Measurements from ENCODE around the gene DUS1L.

DUS1L gene

GRCh38 chr17:82023447-82024241, 42.0 kb downstream of the DUS1L start:
- DNase-seq (ENCODE audit: low spot score) = peak; percentile 52

GRCh38 chr17:82022981-82023446, 42.6 kb downstream of the DUS1L start, which contains the start of gene LRRC45:
TSS of gene LRRC45 (plus strand) at chr17:82023305. CDS start at chr17:82023644, 339 bp downstream.
- peak; percentile 100 for DNase-seq (ENCODE audit: low spot score)

- no peak for DNase-seq (ENCODE audit: low spot score)
Measured at GRCh38 chr17:82022310-82022980, 43.2 kb downstream of the DUS1L start, which contains the start of gene CENPX. TSS of gene CENPX (minus strand) at chr17:82022878. CDS start at chr17:82022861, 17 bp downstream.

- no peak for DNase-seq (ENCODE audit: low spot score)
Measured at GRCh38 chr17:82021900-82022309, 43.7 kb downstream of the DUS1L start.

- peak; percentile 82 for DNase-seq (ENCODE audit: low spot score)
Measured at GRCh38 chr17:82021107-82021899, 44.3 kb downstream of the DUS1L start.

GRCh38 chr17:82020572-82021106, 45.0 kb downstream of the DUS1L start:
- DNase-seq (ENCODE audit: low spot score) = no peak

DNA sequence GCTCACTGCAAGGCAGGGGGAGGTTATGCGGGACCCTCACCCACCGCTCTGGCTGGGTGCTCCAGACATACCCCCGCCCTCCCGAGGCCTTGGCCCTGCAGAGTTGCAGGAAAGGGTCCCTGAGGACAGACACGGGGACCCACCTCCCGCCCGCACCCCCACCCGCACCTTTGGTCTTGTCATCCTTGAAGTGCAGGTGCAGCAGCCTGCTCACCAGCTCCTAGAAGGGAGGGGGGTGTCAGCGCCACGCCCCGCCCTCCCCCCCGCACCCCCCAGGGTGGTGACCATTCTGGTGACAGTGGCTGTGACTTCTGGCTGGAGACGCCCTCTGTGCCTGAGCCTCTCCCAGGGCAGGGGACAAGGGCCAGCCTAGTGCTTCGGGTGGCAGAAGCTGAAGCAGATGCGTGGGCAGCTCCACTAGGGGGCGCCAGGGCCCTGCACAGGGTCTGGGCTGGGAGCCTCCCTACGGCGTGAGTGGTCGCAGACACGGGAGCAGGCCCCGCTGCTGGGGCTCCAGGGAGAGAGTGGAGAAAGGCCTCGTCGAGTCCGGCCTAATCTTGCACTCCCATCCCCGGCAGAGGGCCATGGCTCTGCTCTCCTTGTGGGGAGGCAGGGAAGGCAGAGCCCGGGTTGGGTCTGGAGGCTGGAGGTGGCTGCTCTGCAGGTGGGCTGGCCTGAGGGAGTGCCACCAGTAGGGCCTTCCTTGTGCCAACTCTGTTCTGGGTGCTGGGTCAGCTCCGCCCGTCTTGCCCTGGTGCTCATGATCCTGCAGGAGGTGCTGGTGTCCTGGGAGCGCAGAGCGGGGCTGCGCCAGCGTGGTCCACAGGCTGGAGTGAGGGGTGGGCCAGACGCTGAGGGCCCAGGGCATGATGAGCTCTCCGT, 45.7 kb downstream of the DUS1L start:
- DNase-seq (ENCODE audit: low spot score) = peak; percentile 94

GRCh38 chr17:82018989-82019689, 46.5 kb downstream of the DUS1L start:
- no peak for DNase-seq (ENCODE audit: low spot score)

DNA sequence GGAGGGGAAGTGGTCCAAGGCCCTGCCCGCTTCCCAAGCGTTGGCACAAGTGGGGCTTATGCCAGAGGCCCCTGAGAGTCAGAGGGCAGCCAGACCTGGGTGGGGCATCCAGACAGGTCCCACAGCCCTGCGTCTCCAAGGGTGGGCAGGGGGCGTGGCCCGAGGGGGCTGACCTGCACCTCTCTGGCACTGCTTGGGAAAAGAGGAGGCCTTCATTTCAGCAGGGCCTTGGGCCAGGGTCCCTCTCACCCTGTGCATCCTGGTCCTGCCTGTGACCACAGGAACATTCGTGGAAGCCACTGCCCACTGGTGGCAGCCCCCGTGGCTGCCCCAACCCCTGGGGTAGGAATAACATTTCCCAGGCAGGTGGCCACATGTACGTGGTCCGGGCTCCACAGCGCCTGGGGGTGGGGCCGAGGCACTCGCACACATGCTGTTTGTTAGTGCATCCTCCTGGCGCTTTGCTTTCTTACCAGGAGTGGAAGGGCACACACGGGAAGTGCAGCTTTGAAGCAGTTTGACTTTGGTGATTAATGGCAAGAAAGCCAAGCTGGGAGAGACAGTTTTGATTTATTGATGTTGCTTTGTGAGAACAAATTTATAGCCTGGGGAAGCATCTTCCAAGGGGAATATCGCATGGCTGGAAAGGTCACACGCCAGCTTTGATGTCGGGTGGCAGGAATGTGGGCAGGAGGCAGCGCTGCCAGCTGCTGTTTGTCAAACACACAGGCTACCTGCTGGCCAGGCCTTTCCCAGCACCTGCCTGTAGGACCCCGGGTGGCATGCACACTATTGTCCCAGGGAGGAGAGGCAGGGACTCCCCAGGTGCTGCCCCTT, 47.2 kb downstream of the DUS1L start:
- no peak for DNase-seq (ENCODE audit: low spot score)

DNA sequence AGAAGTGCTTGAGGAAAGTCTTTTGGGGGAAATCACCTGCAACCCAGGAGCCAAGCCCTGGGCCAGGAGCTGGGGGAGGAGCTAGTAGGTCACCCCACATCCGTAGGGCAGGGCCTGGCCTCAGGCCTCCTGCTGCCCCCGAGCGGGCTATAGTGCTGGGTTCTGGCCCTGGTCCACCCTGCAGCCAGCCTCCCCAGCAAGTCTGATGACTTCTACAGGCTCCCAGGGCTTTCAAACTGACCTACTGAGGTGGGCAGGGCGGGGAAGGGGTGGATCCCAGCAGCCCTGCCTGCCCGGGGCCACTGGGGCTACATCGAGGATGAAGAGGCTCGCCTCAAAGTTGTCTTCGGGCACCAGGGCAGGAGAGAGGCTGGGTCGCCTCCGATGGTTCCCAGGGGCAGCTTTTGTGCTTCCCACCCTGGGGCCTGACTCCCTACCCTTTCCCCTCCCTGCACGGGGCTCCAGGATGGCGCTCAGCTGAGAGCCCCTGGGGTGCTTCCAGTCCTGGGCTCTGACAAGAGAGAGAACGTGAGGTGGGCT, 47.9 kb downstream of the DUS1L start:
- no peak for DNase-seq (ENCODE audit: low spot score)

DNA sequence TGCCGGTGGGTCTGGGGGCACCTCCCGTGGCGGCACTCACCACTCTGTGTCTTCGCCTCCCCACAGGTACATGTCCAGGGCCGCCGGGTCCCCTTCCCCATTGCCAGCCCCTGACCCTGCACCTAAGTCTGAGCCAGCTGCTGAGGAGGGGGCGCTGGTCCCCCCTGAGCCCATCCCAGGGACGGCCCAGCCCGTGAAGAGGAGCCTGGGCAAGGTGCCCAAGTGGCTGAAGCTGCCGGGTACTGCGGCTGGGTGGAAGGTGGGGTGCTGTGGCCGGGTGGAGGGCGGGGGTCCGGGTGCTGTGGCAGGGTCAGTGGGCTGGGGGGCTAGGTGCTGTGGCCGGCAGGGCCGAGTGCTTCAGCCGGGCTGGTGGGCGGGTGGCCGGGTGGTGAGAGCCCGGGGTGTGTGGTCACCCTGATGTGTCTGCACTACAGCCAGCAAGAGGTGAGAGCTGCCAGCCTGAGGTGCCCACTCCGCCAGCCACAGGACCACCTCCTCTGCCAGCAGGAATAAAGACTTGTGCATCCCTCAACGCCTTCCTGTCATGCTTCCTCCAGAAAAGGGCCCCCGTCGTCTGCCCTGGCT, 48.6 kb downstream of the DUS1L start:
- no peak for DNase-seq (ENCODE audit: low spot score)

DNA sequence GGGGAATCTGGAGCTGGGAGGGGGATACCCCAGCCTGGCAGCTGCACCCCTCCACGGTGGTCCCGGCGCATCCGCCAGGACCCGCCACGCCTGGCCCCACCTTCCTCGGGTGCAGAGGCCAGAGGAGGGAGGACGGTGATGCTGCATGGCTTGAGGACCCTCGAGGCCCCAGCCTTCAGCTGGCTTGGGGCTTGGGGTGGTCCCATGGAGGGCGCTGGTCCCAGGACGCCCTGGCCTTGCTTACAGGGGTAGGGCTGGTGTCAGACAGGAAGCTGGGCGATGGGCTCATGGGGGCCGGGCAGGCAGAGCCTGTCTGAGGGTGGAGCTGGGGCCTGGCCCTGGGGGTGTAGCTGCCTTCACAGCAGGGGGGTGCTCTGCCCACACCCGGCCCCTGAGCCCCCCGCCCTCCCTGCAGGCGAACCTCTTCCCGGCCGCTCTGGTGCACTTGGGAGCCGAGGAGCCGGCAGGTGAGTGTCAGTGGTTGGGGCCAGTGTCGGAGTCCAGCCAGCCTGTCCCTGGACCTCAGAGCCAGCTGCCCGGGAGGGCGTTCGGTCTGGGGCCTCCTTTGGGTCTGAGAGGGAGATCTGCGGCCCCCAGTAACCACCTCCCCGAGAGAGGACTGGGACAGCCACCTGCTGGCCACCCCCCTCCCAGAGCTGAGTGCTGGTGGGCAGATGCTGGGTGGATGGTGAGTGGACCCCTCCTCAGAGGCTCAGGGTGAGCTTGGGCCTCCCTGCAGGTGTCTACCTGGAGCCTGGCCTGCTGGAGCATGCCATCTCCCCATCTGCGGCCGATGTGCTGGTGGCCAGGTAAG, 49.3 kb downstream of the DUS1L start:
- no peak for DNase-seq (ENCODE audit: low spot score)

GRCh38 chr17:82015311-82015971, 50.2 kb downstream of the DUS1L start:
- no peak for DNase-seq (ENCODE audit: low spot score)

DNA sequence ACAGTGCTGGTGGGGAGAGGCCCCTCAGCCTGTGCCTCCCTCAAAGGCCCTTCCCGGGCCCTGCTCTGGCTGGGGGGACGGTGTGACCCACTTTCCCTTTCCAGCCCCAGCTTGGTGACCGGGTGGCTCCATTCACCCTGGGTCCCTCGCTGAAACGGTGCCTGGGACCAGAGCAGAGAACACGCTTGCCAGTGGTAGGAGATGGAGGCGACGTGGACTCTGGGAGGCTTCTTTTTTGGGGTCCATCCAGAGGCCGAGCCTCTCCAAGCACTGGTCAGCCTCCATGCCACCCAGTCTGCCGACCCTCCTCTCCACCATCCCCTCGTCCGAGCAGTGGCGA, 50.7 kb downstream of the DUS1L start:
- DNase-seq (ENCODE audit: low spot score) = no peak

GRCh38 chr17:82014432-82014831, 51.2 kb downstream of the DUS1L start:
- no peak for DNase-seq (ENCODE audit: low spot score)

DNA sequence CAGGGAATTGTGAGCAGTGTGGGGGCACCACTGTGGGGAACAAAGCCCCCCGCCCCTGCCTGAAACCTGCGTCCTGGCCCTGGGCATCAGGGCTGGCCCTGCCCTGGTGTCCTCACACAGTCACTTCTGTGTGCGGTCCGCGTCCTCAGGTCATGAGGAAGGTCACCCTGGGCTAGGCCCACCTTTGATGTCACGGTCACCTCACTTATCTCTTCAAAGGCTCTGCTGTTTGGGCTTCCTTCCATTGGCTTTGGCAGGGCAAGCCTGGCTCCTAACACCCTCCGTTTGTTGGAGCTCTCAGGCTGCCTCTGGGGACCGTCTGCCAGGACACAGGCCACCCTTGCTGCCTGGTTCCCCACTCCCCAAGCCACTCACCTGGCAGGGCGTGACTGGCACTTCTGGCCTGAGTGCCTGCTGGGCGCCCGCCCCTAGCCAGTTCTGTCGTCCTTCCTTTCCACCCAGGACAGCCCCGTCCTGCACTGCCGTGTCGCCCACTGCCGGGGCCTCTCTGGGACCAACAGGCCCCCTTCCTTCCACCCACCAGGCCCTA, 51.8 kb downstream of the DUS1L start:
- DNase-seq (ENCODE audit: low spot score) = no peak

DNA sequence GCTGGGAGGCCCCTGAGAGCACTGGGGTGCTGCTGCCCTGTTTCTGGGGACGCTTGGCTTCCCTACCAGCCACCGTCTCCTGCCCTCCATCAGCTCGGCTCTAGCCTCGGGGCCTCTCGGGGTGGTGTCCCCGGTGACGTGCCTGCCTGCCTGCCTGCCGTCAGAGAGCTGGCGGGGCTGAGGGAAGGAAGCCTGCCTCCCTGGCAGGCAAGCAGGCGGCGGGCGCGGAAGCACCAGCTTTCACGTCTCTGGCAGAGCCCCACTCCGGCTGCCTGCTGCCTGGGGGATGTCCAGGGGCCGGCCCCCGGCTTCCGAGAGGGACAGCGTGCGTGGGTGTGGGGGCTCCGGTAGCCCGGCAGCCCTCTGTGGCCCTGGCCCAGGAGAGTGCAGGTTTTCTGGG, 52.3 kb downstream of the DUS1L start:
- no peak for DNase-seq (ENCODE audit: low spot score)
